OCI-LY1 (cell line): ENCODE results near the gene WDFY4.

Experiments
- EZH2 ChIP-seq: fragments of 200-600 bp; sonication (generic), shearing (Covaris generic); IDR thresholded peaks from 2 replicates; pipeline ENCODE4 v1.8.0; 2017; ENCODE audit warnings: borderline replicate concordance, mixed run types, mild to moderate bottlenecking, antibody characterized with exemption, low read length, moderate library complexity, mixed read lengths
- TF ChIP-seq, protein P1 (sequence below): fragments of 200-600 bp; sonication (generic), shearing (Covaris generic); IDR thresholded peaks from 2 replicates; pipeline ENCODE4 v1.5.1; 2017; ENCODE audit warnings: mild to moderate bottlenecking, antibody characterized with exemption, low read length, moderate library complexity, mixed read lengths

GRCh38 chr10:48703531-48704122, 19.0 kb downstream of the WDFY4 start:
- TF ChIP-seq, protein P1, sequence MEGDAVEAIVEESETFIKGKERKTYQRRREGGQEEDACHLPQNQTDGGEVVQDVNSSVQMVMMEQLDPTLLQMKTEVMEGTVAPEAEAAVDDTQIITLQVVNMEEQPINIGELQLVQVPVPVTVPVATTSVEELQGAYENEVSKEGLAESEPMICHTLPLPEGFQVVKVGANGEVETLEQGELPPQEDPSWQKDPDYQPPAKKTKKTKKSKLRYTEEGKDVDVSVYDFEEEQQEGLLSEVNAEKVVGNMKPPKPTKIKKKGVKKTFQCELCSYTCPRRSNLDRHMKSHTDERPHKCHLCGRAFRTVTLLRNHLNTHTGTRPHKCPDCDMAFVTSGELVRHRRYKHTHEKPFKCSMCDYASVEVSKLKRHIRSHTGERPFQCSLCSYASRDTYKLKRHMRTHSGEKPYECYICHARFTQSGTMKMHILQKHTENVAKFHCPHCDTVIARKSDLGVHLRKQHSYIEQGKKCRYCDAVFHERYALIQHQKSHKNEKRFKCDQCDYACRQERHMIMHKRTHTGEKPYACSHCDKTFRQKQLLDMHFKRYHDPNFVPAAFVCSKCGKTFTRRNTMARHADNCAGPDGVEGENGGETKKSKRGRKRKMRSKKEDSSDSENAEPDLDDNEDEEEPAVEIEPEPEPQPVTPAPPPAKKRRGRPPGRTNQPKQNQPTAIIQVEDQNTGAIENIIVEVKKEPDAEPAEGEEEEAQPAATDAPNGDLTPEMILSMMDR, result no peak
- no peak for TF ChIP-seq EZH2
